Measurements from ENCODE around the gene C16orf92. TPM values are rescaled to one million over a fixed set of nuclear protein-coding genes. Genes with fewer than 3 reads are reported as not detected.

Gene C16orf92
- total RNA-seq, 1 donor from 2014 or later: not detected

GRCh38 chr16:29982560-29983419, 40.2 kb upstream of the C16orf92 start:
- H3K4me3 Mint-ChIP-seq (ENCODE audit: unreplicated experiment): no peak overlapping the region
- no peaks in the 10 kb centered on the region for H3K4me1 Mint-ChIP-seq (ENCODE audit: low read depth)
- H3K9me3 Mint-ChIP-seq (ENCODE audit: low read depth): no peaks in the 10 kb centered on the region
- H3K27me3 Mint-ChIP-seq (ENCODE audit: low read depth): no peaks in the 10 kb centered on the region
- peak overlapping the region; percentile 36 for H3K27ac Mint-ChIP-seq (ENCODE audit: unreplicated experiment)
- no peak for TF ChIP-seq CTCF (IDR thresholded peaks at IDR 0.05)
- H3K36me3 Mint-ChIP-seq (ENCODE audit: low read depth): peaks cover 49% of the 10 kb centered on the region
- DNase-seq (ENCODE audit: low spot score): peak; percentile 77

DNA sequence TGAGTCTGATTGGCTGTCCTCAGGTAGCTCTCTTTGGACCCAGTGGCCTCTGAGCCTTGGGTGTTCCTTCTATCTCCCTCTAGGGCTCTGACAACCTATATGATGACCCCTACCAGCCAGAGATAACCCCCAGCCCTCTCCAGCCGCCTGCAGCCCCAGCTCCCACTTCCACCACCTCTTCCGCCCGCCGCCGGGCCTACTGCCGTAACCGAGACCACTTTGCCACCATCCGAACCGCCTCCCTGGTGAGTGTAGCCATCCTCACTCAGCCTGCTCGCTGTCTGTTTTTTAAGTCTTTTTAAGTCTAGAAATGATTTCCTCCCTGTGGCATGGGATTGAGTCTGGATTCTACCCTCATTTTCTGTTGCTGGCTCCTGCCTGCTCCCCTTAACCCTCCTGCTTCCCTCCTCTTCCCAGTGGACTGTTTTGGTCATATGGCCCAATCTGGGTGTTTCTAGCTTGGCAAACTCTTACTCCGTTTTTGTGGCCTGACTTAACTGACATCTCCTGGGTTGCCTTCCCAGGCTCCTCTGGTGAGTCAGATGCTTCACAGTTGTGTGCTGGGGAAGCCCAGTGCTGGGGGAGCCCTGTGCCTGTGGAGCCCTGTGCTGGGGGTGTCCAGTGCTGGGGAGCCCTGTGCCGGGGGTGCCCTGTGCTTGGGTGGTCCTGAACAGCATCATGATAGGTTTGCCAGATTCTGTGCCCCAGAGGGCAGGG, 39.4 kb upstream of the C16orf92 start:
- Mint-ChIP-seq H3K4me1 (ENCODE audit: low read depth) (no peaks in the 10 kb centered on the region), H3K27me3 (ENCODE audit: low read depth) (no peaks in the 10 kb centered on the region), H3K27ac (ENCODE audit: unreplicated experiment) (no peak overlapping the region), H3K36me3 (ENCODE audit: low read depth) (peaks cover 53% of the 10 kb centered on the region), H3K4me3 (ENCODE audit: unreplicated experiment) (no peak overlapping the region), H3K9me3 (ENCODE audit: low read depth) (no peaks in the 10 kb centered on the region)
- no peak for TF ChIP-seq CTCF (IDR thresholded peaks at IDR 0.05)
- DNase-seq (ENCODE audit: low spot score): peak; percentile 86

DNA sequence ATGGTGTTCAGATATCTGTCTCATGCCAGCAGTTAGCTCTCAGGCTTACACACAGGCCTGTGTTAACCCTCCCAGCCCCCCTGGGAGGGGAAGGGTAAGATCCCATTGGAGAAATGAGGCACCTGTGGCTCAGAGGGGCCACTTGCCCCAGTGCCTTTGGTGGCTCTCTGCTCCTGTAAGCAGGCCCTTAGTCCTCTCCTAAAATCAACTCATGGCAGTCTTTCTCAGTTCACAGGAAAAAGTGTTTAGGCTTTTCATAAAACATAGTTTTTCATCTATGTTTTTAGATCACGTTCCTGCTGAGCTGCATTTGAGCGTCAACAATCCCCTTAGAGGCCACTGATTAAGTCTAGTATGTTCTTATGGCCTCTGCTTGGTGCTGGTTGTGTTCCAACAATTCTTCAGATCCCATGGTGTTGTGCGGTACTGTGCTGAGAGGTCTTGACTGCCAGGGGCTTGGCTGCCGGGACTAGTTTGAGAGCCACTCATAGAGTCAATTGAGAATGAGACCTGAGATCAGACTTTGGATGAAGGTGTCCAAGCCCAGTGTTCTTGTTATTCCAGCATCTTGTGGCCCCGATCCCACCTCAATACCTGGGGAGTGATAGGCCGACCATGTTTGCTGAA, 38.7 kb upstream of the C16orf92 start:
- Mint-ChIP-seq H3K9me3 (ENCODE audit: low read depth) (no peaks in the 10 kb centered on the region), H3K4me1 (ENCODE audit: low read depth) (no peaks in the 10 kb centered on the region), H3K36me3 (ENCODE audit: low read depth) (peaks cover 51% of the 10 kb centered on the region), H3K27ac (ENCODE audit: unreplicated experiment) (no peak overlapping the region), H3K4me3 (ENCODE audit: unreplicated experiment) (no peak overlapping the region), H3K27me3 (ENCODE audit: low read depth) (no peaks in the 10 kb centered on the region)
- TF ChIP-seq CTCF (IDR thresholded peaks at IDR 0.05): no peak
- DNase-seq (ENCODE audit: low spot score): peak; percentile 36

DNA sequence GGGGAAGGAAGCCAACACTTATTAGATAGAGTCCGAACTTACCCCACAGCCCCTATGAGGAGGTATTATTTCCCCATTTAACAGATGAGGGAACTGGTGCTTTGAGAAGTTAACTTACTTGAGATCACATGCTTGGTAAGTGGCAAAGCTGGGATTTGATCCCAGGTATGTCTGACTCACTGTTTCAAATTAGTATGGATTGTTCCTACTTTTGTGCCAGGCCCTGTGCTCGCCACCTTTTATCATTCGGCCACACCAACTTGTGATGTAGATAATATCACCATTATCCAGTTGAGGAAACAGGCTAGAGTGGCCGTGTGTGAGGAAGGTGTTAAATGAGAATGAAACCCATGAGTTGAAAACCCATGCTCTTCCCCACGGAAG, 38.2 kb upstream of the C16orf92 start:
- Mint-ChIP-seq H3K4me1 (ENCODE audit: low read depth) (no peaks in the 10 kb centered on the region), H3K4me3 (ENCODE audit: unreplicated experiment) (no peak overlapping the region), H3K36me3 (ENCODE audit: low read depth) (peaks cover 49% of the 10 kb centered on the region), H3K27ac (ENCODE audit: unreplicated experiment) (no peak overlapping the region), H3K27me3 (ENCODE audit: low read depth) (no peaks in the 10 kb centered on the region), H3K9me3 (ENCODE audit: low read depth) (no peaks in the 10 kb centered on the region)
- DNase-seq (ENCODE audit: low spot score): no peak
- TF ChIP-seq CTCF (IDR thresholded peaks at IDR 0.05): no peak

- Mint-ChIP-seq H3K36me3 (ENCODE audit: low read depth) (peaks cover 48% of the 10 kb centered on the region), H3K27me3 (ENCODE audit: low read depth) (no peaks in the 10 kb centered on the region), H3K4me3 (ENCODE audit: unreplicated experiment) (no peak overlapping the region), H3K4me1 (ENCODE audit: low read depth) (no peaks in the 10 kb centered on the region), H3K27ac (ENCODE audit: unreplicated experiment) (no peak overlapping the region), H3K9me3 (ENCODE audit: low read depth) (no peaks in the 10 kb centered on the region)
- DNase-seq (ENCODE audit: low spot score): peak; percentile 87
- TF ChIP-seq CTCF (IDR thresholded peaks at IDR 0.05): no peak
Observed at GRCh38 chr16:29985271-29985811, 37.7 kb upstream of the C16orf92 start.

Data from chondrocyte (in vitro differentiated cells).